HEK293 (cell line): ENCODE measurements around the gene MEAF6.

ENCODE experiments used
- OVOL3 ChIP-seq: fragments of 450-650 bp; formaldehyde crosslinking; IDR thresholded peaks from 2 replicates; pipeline ENCODE4 v1.5.1; 2016; ENCODE audit warnings: missing biosample characterization, missing genetic modification characterization
- TCF7L2 ChIP-seq: IDR thresholded peaks from 2 replicates; pipeline ENCODE4 v1.6.1; 2011; ENCODE audit warnings: low read depth, mild to moderate bottlenecking, inconsistent platforms, low read length, moderate library complexity, borderline replicate concordance
- ZBTB20 ChIP-seq: fragments of 450-650 bp; formaldehyde crosslinking; IDR thresholded peaks from 2 replicates; pipeline ENCODE4 v1.5.1; 2016; ENCODE audit warnings: missing biosample characterization, missing genetic modification characterization
- ZBTB21 ChIP-seq: fragments of 450-650 bp; formaldehyde crosslinking; IDR thresholded peaks from 2 replicates; pipeline ENCODE4 v1.5.1; 2017; ENCODE audit warnings: missing biosample characterization, missing genetic modification characterization
- ZFHX2 ChIP-seq: fragments of 450-650 bp; formaldehyde crosslinking; conservative IDR thresholded peaks from 2 replicates; pipeline ENCODE4 v1.5.1; 2016; ENCODE audit warnings: missing biosample characterization, missing genetic modification characterization
- ZFP3 ChIP-seq: fragments of 450-650 bp; formaldehyde crosslinking; IDR thresholded peaks from 2 replicates; pipeline ENCODE4 v1.5.1; 2016; ENCODE audit warnings: low read depth, missing biosample characterization, missing genetic modification characterization
- ZFP37 ChIP-seq: fragments of 450-650 bp; formaldehyde crosslinking; IDR thresholded peaks from 2 replicates; pipeline ENCODE4 v1.5.1; 2016; ENCODE audit warnings: missing biosample characterization, missing genetic modification characterization
- TF ChIP-seq, protein P1 (sequence below): fragments of 450-650 bp; formaldehyde crosslinking; IDR thresholded peaks from 2 replicates; pipeline ENCODE4 v1.5.1; 2016; ENCODE audit warnings: missing biosample characterization, missing genetic modification characterization
- TF ChIP-seq, protein P2 (sequence below): fragments of 450-650 bp; formaldehyde crosslinking; IDR thresholded peaks from 2 replicates; pipeline ENCODE4 v1.5.1; 2016; ENCODE audit warnings: missing biosample characterization, missing genetic modification characterization

DNA sequence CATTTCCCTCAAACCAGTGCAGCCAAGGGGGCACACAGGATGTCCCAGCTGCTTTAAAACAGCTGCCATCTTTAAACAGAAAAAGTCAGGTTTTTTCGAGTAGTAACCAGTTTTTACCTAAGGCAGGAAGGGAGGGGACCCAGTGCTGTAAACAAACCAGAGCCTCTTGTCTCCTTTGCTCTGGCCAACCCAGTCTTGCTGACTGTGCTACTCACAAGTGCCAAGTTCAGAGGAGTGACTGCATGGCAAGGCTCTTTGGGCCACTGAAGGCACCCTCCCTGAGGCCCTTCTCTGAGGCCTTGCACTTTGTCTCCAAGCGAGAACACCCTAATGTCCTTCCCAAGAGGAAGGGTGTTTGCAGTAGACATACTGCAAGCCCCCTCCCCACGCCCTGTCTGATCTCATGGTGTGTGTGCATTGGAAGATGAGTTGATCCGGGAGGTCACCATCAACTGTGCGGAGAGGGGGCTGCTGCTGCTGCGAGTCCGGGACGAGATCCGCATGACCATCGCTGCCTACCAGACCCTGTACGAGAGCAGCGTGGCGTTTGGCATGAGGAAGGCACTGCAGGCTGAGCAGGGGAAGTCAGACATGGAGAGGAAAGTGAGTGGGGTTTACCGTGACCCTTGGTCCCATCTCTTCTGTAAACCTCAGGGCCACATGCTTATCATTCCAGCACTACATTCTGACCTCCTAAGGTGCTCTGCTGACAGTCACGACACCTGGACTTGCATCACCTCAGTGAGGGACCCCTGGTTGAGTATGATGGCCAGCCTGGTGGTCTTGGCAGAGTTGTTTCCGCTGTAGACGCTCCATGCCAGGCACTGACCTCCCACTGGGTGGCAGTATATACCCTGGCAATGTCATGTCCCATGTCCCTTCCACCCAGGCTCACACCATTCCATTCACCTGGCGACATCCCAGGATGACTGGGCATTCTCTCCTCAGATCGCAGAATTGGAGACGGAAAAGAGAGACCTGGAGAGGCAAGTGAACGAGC is 46.9 kb upstream of the MEAF6 start:
- TF ChIP-seq ZBTB20 (tag by site-specific recombination): no peak
- no peak for TF ChIP-seq OVOL3 (tag by site-specific recombination)
- TF ChIP-seq ZFP37: no peak
- no peak for TF ChIP-seq TCF7L2
- TF ChIP-seq, protein P1, sequence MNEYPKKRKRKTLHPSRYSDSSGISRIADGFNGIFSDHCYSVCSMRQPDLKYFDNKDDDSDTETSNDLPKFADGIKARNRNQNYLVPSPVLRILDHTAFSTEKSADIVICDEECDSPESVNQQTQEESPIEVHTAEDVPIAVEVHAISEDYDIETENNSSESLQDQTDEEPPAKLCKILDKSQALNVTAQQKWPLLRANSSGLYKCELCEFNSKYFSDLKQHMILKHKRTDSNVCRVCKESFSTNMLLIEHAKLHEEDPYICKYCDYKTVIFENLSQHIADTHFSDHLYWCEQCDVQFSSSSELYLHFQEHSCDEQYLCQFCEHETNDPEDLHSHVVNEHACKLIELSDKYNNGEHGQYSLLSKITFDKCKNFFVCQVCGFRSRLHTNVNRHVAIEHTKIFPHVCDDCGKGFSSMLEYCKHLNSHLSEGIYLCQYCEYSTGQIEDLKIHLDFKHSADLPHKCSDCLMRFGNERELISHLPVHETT (tag by site-specific recombination): no peak
- no peak for TF ChIP-seq ZFHX2
- TF ChIP-seq, protein P2, sequence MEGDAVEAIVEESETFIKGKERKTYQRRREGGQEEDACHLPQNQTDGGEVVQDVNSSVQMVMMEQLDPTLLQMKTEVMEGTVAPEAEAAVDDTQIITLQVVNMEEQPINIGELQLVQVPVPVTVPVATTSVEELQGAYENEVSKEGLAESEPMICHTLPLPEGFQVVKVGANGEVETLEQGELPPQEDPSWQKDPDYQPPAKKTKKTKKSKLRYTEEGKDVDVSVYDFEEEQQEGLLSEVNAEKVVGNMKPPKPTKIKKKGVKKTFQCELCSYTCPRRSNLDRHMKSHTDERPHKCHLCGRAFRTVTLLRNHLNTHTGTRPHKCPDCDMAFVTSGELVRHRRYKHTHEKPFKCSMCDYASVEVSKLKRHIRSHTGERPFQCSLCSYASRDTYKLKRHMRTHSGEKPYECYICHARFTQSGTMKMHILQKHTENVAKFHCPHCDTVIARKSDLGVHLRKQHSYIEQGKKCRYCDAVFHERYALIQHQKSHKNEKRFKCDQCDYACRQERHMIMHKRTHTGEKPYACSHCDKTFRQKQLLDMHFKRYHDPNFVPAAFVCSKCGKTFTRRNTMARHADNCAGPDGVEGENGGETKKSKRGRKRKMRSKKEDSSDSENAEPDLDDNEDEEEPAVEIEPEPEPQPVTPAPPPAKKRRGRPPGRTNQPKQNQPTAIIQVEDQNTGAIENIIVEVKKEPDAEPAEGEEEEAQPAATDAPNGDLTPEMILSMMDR (tag by site-specific recombination): peak; percentile 59; the same call in 1 of the 2 replicates
- TF ChIP-seq ZBTB21 (tag by site-specific recombination): no peak
- no peak for TF ChIP-seq ZFP3 (tag by site-specific recombination)
